Measurements from ENCODE around the gene ENTPD8.

GRCh38 chr9:137463931-137464290, 22.8 kb upstream of the ENTPD8 start:
- TF ChIP-seq CTCF (conservative IDR thresholded peaks at IDR 0.05 in 1 of 2, IDR thresholded peaks at IDR 0.05 in 1 of 2; ENCODE audit: extremely low read depth in 1 of 2, insufficient read depth in 1 of 2, low read depth in 1 of 2, low read length in 2 of 2) (no peak), EZH2 (IDR thresholded peaks at IDR 0.05; ENCODE audit: borderline replicate concordance, low read length) (no peak)
